ENCODE measurements around the gene POLR3GL. TPM values are rescaled to one million over a fixed set of nuclear protein-coding genes. Genes with fewer than 3 reads are reported as not detected.

Gene POLR3GL
- total and polyA plus RNA-seq, 2 donors (not counting 1 experiment from before 2014, with no cell fraction given) = 23.3 to 23.8 TPM

- Histone ChIP-seq H3K4me2 (ENCODE audit: extremely low read depth, insufficient read depth, low read length) (no peak overlapping the region), H3K4me3 (replicated peaks in 1 of 4; ENCODE audit: control extremely low read depth in 1 of 4, insufficient read depth in 1 of 4, low read depth in 3 of 4, low read length in 4 of 4) (no peak overlapping the region), H3K4me1 (ENCODE audit: control insufficient read depth, extremely low read depth, insufficient read depth, low read length) (no peaks in the 10 kb centered on the region), H3K79me2 (ENCODE audit: control insufficient read depth, insufficient read depth, low read length) (no peaks in the 10 kb centered on the region), H3K27me3 (ENCODE audit: control insufficient read depth, insufficient read depth, low read length) (peaks cover 8% of the 10 kb centered on the region), H4K20me1 (ENCODE audit: control insufficient read depth, extremely low read depth, insufficient read depth, low read length) (no peaks in the 10 kb centered on the region), H3K9me3 (ENCODE audit: control insufficient read depth, insufficient read depth, low read depth, low read length) (no peaks in the 10 kb centered on the region), H2AFZ (ENCODE audit: low read length) (no peak overlapping the region), H3K36me3 (ENCODE audit: control insufficient read depth, insufficient read depth, low read length) (no peaks in the 10 kb centered on the region), H3K27ac (ENCODE audit: insufficient read depth, low read length) (no peak overlapping the region), H3K9ac (ENCODE audit: insufficient read depth, low read length) (no peak overlapping the region)
- DNase-seq (ENCODE audit: low read depth in 2 of 2) = no peak
- TF ChIP-seq EZH2 (IDR thresholded peaks at IDR 0.05; ENCODE audit: low read length, missing control alignments) = no peak
- no peak for TF ChIP-seq CTCF (conservative IDR thresholded peaks at IDR 0.05 in 1 of 2, IDR thresholded peaks at IDR 0.05 in 1 of 2; ENCODE audit: low read depth in 1 of 2, low read length in 2 of 2)
Measured at GRCh38 chr1:146013559-146013922, 49.1 kb downstream of the POLR3GL start.

GRCh38 chr1:146016891-146017290 is 52.4 kb downstream of the POLR3GL start:
- Histone ChIP-seq H3K4me2 (ENCODE audit: extremely low read depth, insufficient read depth, low read length) (no peak overlapping the region), H3K4me1 (ENCODE audit: control insufficient read depth, extremely low read depth, insufficient read depth, low read length) (no peaks in the 10 kb centered on the region), H3K27me3 (ENCODE audit: control insufficient read depth, insufficient read depth, low read length) (peaks cover 21% of the 10 kb centered on the region), H3K9ac (ENCODE audit: insufficient read depth, low read length) (no peak overlapping the region), H2AFZ (ENCODE audit: low read length) (no peak overlapping the region), H4K20me1 (ENCODE audit: control insufficient read depth, extremely low read depth, insufficient read depth, low read length) (no peaks in the 10 kb centered on the region), H3K27ac (ENCODE audit: insufficient read depth, low read length) (no peak overlapping the region), H3K4me3 (replicated peaks in 1 of 4; ENCODE audit: control extremely low read depth in 1 of 4, insufficient read depth in 1 of 4, low read depth in 3 of 4, low read length in 4 of 4) (no peak overlapping the region), H3K79me2 (ENCODE audit: control insufficient read depth, insufficient read depth, low read length) (no peaks in the 10 kb centered on the region), H3K36me3 (ENCODE audit: control insufficient read depth, insufficient read depth, low read length) (no peaks in the 10 kb centered on the region), H3K9me3 (ENCODE audit: control insufficient read depth, insufficient read depth, low read depth, low read length) (no peaks in the 10 kb centered on the region)
- no peak for TF ChIP-seq CTCF (conservative IDR thresholded peaks at IDR 0.05 in 1 of 2, IDR thresholded peaks at IDR 0.05 in 1 of 2; ENCODE audit: low read depth in 1 of 2, low read length in 2 of 2)
- TF ChIP-seq EZH2 (IDR thresholded peaks at IDR 0.05; ENCODE audit: low read length, missing control alignments) = no peak
- no peak for DNase-seq (ENCODE audit: low read depth in 2 of 2)

- TF ChIP-seq CTCF (conservative IDR thresholded peaks at IDR 0.05 in 1 of 2, IDR thresholded peaks at IDR 0.05 in 1 of 2; ENCODE audit: low read depth in 1 of 2, low read length in 2 of 2) = no peak
- no peak for TF ChIP-seq EZH2 (IDR thresholded peaks at IDR 0.05; ENCODE audit: low read length, missing control alignments)
- Histone ChIP-seq H3K27ac (ENCODE audit: insufficient read depth, low read length) (no peak overlapping the region), H3K9me3 (ENCODE audit: control insufficient read depth, insufficient read depth, low read depth, low read length) (no peaks in the 10 kb centered on the region), H3K27me3 (ENCODE audit: control insufficient read depth, insufficient read depth, low read length) (peaks cover 24% of the 10 kb centered on the region), H3K9ac (ENCODE audit: insufficient read depth, low read length) (no peak overlapping the region), H3K36me3 (ENCODE audit: control insufficient read depth, insufficient read depth, low read length) (no peaks in the 10 kb centered on the region), H4K20me1 (ENCODE audit: control insufficient read depth, extremely low read depth, insufficient read depth, low read length) (no peaks in the 10 kb centered on the region), H3K79me2 (ENCODE audit: control insufficient read depth, insufficient read depth, low read length) (no peaks in the 10 kb centered on the region), H3K4me2 (ENCODE audit: extremely low read depth, insufficient read depth, low read length) (peak overlapping the region; percentile 32), H3K4me3 (replicated peaks in 1 of 4; ENCODE audit: control extremely low read depth in 1 of 4, insufficient read depth in 1 of 4, low read depth in 3 of 4, low read length in 4 of 4) (no peak overlapping the region), H2AFZ (ENCODE audit: low read length) (no peak overlapping the region), H3K4me1 (ENCODE audit: control insufficient read depth, extremely low read depth, insufficient read depth, low read length) (no peaks in the 10 kb centered on the region)
- no peak for DNase-seq (ENCODE audit: low read depth in 2 of 2)
Measured at GRCh38 chr1:146019231-146020057, 55.0 kb downstream of the POLR3GL start.
